ENCODE results near the gene BIRC3. TPM values are rescaled to one million over a fixed set of nuclear protein-coding genes. Genes with fewer than 3 reads are reported as not detected.

BIRC3 gene
- 10 to 100 TPM; 62.3 to 75.6 TPM for total RNA-seq

DNA sequence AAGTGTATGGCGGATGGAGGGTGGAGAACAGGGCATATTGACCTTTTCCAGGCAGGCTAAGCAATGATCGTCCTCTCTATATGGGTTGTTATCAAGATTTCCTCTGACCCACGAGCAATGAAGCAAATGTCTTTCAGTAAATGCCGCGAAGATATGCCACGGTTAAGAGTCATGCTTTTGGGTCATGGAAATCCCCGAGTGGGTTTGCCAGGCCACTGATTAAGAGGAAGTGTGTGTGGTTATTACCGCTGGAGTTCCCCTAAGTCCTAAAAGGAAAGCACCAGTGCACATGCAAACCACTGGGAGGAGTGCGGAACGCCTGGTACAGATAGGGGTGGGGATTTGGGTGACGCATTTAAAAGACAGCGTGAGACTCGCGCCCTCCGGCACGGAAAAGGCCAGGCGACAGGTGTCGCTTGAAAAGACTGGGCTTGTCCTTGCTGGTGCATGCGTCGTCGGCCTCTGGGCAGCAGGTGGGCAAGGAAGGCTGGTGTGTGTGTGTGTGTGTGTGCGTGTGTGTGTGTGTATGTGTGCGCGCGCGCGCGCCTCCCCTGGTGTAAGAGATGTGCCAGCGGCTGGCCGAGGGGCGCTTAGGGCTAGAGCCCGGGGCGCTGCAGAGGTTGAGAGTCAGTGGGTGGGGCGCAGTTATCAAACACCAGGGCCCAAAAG is at the start of gene BIRC3:
BIRC3 (plus strand) TSS at position 386 of the 669 bp plus-strand sequence. CDS start 7,026 bp downstream, outside the sequence.
- peak within 1 kb of the TSS; percentile 96 for H3K4me3 Mint-ChIP-seq
- H3K9me3 Mint-ChIP-seq = peaks cover 3% of the 10 kb centered on the region
- H3K27me3 Mint-ChIP-seq = no peaks in the 10 kb centered on the region
- DNase-seq (ENCODE audit: low spot score) = peak; percentile 96
- peak within 1 kb of the TSS; percentile 86 to 93 for H3K27ac Mint-ChIP-seq
- ATAC-seq = peak; percentile 96
- H3K4me1 Mint-ChIP-seq (ENCODE audit: low read depth in 2 of 2) = peaks cover 59 to 71% of the 10 kb centered on the region in 2 donors
- H3K36me3 Mint-ChIP-seq = peaks cover 31% of the 10 kb centered on the region

DNA sequence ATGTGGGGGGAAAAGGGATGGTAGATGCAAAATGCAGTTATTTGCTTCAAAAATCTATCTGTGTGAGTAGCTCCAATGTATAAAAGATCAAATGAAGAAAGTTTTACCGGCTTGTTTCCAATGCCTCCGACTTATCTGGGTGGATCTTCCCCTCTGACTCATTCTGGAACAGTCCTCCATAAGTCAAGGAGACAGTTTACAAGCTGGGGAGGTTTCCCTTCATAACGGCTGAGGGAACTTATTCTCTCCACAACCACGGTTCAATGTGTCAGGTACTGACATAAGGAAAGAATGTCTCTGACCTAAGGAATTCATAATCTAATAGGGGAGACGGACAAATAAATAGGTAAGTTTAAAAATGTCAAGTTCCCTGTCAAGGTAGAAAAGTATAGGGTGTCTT is 49.7 kb upstream of the BIRC3 start:
- no peak for ATAC-seq
- H3K27ac Mint-ChIP-seq = no peak overlapping the region

GRCh38 chr11:102268083-102268984 is 49.0 kb upstream of the BIRC3 start:
- H3K27me3 Mint-ChIP-seq = peaks cover 41 to 60% of the 10 kb centered on the region in 2 donors
- H3K9me3 Mint-ChIP-seq = no peaks in the 10 kb centered on the region
- H3K36me3 Mint-ChIP-seq = no peaks in the 10 kb centered on the region
- peaks cover 13% of the 10 kb centered on the region in 2 donors for H3K4me1 Mint-ChIP-seq (ENCODE audit: low read depth in 2 of 2)
- no peak overlapping the region for H3K27ac Mint-ChIP-seq
- ATAC-seq (peak; percentile 88 to 91), DNase-seq (ENCODE audit: low spot score) (peak; percentile 63)
- peak overlapping the region; percentile 64 for H3K4me3 Mint-ChIP-seq

More for the DNA sequence above, 49.7 kb upstream of the BIRC3 start:
- DNase-seq (ENCODE audit: low spot score) = no peak
- Mint-ChIP-seq H3K9me3 (no peaks in the 10 kb centered on the region), H3K27me3 (peaks cover 37 to 54% of the 10 kb centered on the region in 2 donors), H3K4me3 (peak overlapping the region; percentile 60), H3K36me3 (no peaks in the 10 kb centered on the region), H3K4me1 (ENCODE audit: low read depth in 2 of 2) (peaks cover 13% of the 10 kb centered on the region in 2 donors)

- H3K27ac Mint-ChIP-seq = no peak overlapping the region
Observed at GRCh38 chr11:102268985-102269470, 48.3 kb upstream of the BIRC3 start.

DNA sequence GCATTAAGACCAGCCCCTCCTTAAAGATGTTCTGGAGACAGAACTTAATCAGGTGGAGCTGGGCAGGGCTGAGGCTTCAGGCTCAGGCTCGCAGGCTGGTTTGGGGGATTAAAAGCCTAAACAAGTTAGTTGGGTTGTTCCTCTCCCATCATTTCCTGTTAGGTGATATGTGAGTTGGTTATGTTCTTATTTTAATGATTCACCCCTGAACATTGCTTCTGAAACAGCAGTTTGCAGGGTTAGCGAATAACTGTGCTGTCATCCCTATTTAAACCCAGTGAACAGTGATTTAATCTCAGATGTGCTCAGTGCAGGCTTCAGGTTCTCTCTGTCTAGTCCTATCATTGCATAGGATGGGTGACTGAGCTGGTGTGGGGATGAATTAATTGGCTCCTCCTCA is 47.4 kb upstream of the BIRC3 start:
- no peak for DNase-seq (ENCODE audit: low spot score)
- H3K36me3 Mint-ChIP-seq = no peaks in the 10 kb centered on the region
- no peaks in the 10 kb centered on the region for H3K9me3 Mint-ChIP-seq
- no peak overlapping the region for H3K27ac Mint-ChIP-seq
- no peak for ATAC-seq
- peaks cover 40 to 54% of the 10 kb centered on the region in 2 donors for H3K27me3 Mint-ChIP-seq
- peaks cover 13% of the 10 kb centered on the region in 2 donors for H3K4me1 Mint-ChIP-seq (ENCODE audit: low read depth in 2 of 2)
- no peak overlapping the region for H3K4me3 Mint-ChIP-seq

More at GRCh38 chr11:102268985-102269470, 48.3 kb upstream of the BIRC3 start:
- H3K9me3 Mint-ChIP-seq = no peaks in the 10 kb centered on the region
- DNase-seq (ENCODE audit: low spot score) = no peak
- H3K27me3 Mint-ChIP-seq = peaks cover 39 to 56% of the 10 kb centered on the region in 2 donors
- ATAC-seq = no peak
- peak overlapping the region; percentile 64 for H3K4me3 Mint-ChIP-seq
- peaks cover 13% of the 10 kb centered on the region in 2 donors for H3K4me1 Mint-ChIP-seq (ENCODE audit: low read depth in 2 of 2)
- no peaks in the 10 kb centered on the region for H3K36me3 Mint-ChIP-seq

GRCh38 chr11:102272047-102272824 is 45.0 kb upstream of the BIRC3 start:
- H3K27me3 Mint-ChIP-seq = peaks cover 49 to 67% of the 10 kb centered on the region in 2 donors
- no peak for DNase-seq (ENCODE audit: low spot score)

GRCh38 chr11:102274628-102275027 is 42.7 kb upstream of the BIRC3 start:
- Mint-ChIP-seq H3K4me1 (ENCODE audit: low read depth in 2 of 2) (no peaks in the 10 kb centered on the region), H3K27me3 (peaks cover 35 to 49% of the 10 kb centered on the region in 2 donors), H3K9me3 (no peaks in the 10 kb centered on the region), H3K4me3 (no peak overlapping the region), H3K36me3 (no peaks in the 10 kb centered on the region), H3K27ac (no peak overlapping the region)
- DNase-seq (ENCODE audit: low spot score) (no peak), ATAC-seq (no peak)

More at GRCh38 chr11:102272047-102272824, 45.0 kb upstream of the BIRC3 start:
- ATAC-seq = no peak
- H3K4me3 Mint-ChIP-seq = no peak overlapping the region
- H3K4me1 Mint-ChIP-seq (ENCODE audit: low read depth in 2 of 2) = peaks cover 13% of the 10 kb centered on the region in 2 donors
- no peaks in the 10 kb centered on the region for H3K36me3 Mint-ChIP-seq
- no peak overlapping the region for H3K27ac Mint-ChIP-seq
- H3K9me3 Mint-ChIP-seq = no peaks in the 10 kb centered on the region

DNA sequence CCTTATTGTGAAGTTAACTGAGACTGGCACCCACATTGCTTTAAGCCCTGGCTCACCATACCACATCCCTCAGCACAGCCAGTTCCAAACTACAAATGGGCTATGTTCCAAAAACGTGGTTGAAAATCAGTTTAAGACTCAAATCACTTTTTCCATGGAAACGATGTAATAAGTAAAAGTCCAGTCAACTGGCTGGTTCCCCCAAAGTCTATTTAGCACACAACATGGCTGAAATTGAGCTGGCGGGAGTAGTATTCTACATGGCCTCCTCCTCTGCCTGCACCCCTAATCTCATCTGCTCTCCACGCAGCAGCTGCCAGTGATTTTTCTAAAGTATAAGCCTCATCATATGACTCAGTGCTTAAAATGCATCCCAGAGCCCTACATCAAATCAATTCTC is 40.9 kb upstream of the BIRC3 start:
- Mint-ChIP-seq H3K4me1 (ENCODE audit: low read depth in 2 of 2) (no peaks in the 10 kb centered on the region), H3K9me3 (no peaks in the 10 kb centered on the region), H3K27ac (no peak overlapping the region), H3K27me3 (peaks cover 34 to 42% of the 10 kb centered on the region in 2 donors), H3K36me3 (no peaks in the 10 kb centered on the region), H3K4me3 (no peak overlapping the region)
- ATAC-seq (no peak), DNase-seq (ENCODE audit: low spot score) (no peak)

DNA sequence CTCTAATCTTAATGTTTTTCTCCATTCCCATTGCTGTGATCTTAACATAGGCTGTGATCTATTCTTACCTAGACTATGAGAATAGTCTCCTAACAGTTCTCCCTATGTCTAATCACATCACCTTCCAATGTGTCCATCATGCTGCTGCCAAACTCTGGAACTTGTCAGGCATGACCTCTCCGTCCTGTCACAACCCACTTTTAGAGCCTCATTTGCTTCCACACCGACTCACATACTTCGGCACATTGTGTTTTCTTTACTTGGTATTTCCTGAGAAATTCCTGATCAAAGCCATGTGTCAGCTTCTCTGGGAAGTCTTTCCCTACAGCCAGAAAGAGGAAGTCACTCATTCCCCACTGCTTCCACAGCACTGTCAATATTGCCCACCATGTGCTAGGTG is 40.5 kb upstream of the BIRC3 start:
- no peak for ATAC-seq
- peaks cover 30 to 38% of the 10 kb centered on the region in 2 donors for H3K27me3 Mint-ChIP-seq
- H3K36me3 Mint-ChIP-seq = no peaks in the 10 kb centered on the region

GRCh38 chr11:102279641-102280170 is 37.6 kb upstream of the BIRC3 start:
- peaks cover 15 to 19% of the 10 kb centered on the region in 2 donors for H3K27me3 Mint-ChIP-seq
- no peaks in the 10 kb centered on the region for H3K4me1 Mint-ChIP-seq (ENCODE audit: low read depth in 2 of 2)
- H3K27ac Mint-ChIP-seq = no peak overlapping the region
- H3K4me3 Mint-ChIP-seq = no peak overlapping the region
- DNase-seq (ENCODE audit: low spot score) (no peak), ATAC-seq (no peak)
- no peaks in the 10 kb centered on the region for H3K9me3 Mint-ChIP-seq
- no peaks in the 10 kb centered on the region for H3K36me3 Mint-ChIP-seq

More for the DNA sequence above, 40.5 kb upstream of the BIRC3 start:
- no peaks in the 10 kb centered on the region for H3K4me1 Mint-ChIP-seq (ENCODE audit: low read depth in 2 of 2)
- no peak overlapping the region for H3K27ac Mint-ChIP-seq
- H3K9me3 Mint-ChIP-seq = no peaks in the 10 kb centered on the region
- DNase-seq (ENCODE audit: low spot score) = no peak
- H3K4me3 Mint-ChIP-seq = no peak overlapping the region

GRCh38 chr11:102280245-102280833 is 36.9 kb upstream of the BIRC3 start:
- no peaks in the 10 kb centered on the region for H3K9me3 Mint-ChIP-seq
- peaks cover 14 to 18% of the 10 kb centered on the region in 2 donors for H3K27me3 Mint-ChIP-seq
- DNase-seq (ENCODE audit: low spot score) (no peak), ATAC-seq (no peak)
- H3K4me3 Mint-ChIP-seq = no peak overlapping the region
- no peak overlapping the region for H3K27ac Mint-ChIP-seq
- no peaks in the 10 kb centered on the region for H3K4me1 Mint-ChIP-seq (ENCODE audit: low read depth in 2 of 2)
- H3K36me3 Mint-ChIP-seq = no peaks in the 10 kb centered on the region

DNA sequence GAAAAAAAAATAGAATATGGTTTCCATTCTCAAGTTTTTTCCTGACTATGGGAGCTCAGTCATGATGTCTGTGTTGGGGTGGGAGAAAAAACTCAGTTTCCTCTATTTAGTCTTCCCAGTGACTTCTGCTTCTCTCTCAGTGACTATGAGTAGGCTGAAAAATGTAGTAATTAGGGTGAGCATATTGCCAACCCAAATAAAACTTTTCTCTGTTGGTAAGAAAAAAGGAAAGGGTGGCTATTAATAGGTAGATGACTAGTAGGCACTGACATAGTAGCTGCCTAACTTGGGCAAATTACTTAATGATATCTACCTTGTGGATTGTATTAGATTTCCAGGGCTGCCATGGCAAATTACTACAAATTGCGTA is 34.2 kb upstream of the BIRC3 start:
- no peaks in the 10 kb centered on the region for H3K36me3 Mint-ChIP-seq
- no peaks in the 10 kb centered on the region for H3K9me3 Mint-ChIP-seq
- no peak for ATAC-seq
- no peaks in the 10 kb centered on the region for H3K4me1 Mint-ChIP-seq (ENCODE audit: low read depth in 2 of 2)
- H3K4me3 Mint-ChIP-seq = no peak overlapping the region
- peaks cover 4 to 5% of the 10 kb centered on the region in 2 donors for H3K27me3 Mint-ChIP-seq
- no peak overlapping the region for H3K27ac Mint-ChIP-seq
- no peak for DNase-seq (ENCODE audit: low spot score)

- Mint-ChIP-seq H3K9me3 (no peaks in the 10 kb centered on the region), H3K27me3 (peaks cover 4 to 5% of the 10 kb centered on the region in 2 donors), H3K4me3 (no peak overlapping the region), H3K36me3 (no peaks in the 10 kb centered on the region), H3K27ac (no peak overlapping the region), H3K4me1 (ENCODE audit: low read depth in 2 of 2) (peaks cover 0 to 3% of the 10 kb centered on the region in 2 donors)
- DNase-seq (ENCODE audit: low spot score) (no peak), ATAC-seq (no peak)
Observed at GRCh38 chr11:102284008-102284407, 33.3 kb upstream of the BIRC3 start.
